ENCODE measurements around the gene CYGB. TPM values are rescaled to one million over a fixed set of nuclear protein-coding genes. Genes with fewer than 3 reads are reported as not detected.

CYGB gene
- total and polyA plus RNA-seq, 10 of the 15 experiments (the other 5 are each of a cell fraction or from before 2014, with no cell fraction given), result 0.34 TPM; not detected in 9

DNA sequence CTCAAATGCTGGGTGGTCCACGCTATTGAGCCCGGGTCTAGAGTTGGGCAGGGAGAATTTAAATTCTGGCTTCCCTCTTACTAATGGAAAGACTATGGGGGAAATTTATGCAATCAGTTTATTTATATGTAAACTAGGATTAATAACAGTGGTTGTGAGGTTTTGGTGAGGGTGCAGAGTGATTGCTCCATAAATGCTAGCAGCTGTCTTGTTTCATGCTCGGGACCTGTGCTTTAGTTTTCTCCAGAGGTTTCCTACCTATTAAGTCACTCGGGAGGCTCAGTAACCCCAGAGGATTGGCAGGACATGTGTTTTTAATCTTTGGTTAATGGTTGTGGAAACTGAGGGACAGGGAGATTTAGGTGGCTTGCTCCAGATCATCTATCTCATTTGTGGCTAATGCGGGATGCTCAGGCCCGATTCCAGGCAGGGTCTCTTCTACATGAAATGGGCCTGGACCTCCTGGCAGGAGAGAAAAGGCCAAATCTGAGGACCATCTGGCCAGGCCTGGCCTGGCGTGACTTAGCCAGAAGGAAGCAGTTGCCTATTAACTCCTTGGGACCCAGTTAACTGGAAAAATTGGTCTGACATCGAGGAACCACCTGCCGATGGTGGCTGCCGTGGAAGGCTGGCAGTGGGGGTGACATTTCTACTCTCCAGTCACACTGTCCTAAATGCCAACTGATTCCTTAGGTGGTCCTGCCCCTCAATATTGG lies 4.4 kb upstream of the CYGB start:
- H3K4me1 ChIP-seq (ENCODE audit: control insufficient read depth, insufficient read depth, low read length), result no peaks in the 10 kb centered on the region
- DNase-seq (ENCODE audit: low read depth, low spot score) (no peak), ATAC-seq (no peak), FAIRE-seq (no peak)
- 72% methylated on average over 10 of the region's 10 CpGs for WGBS (ENCODE audit: insufficient coverage, insufficient replicate concordance, low lambda C conversion rate, missing lambda C conversion rate)
- H2AFZ ChIP-seq (ENCODE audit: control insufficient read depth, low read depth, low read length), result no peak overlapping the region
- ChIA-PET POLR2A (no interaction called here), RAD21 (ENCODE audit: unreplicated experiment) (interaction anchor here (2.0 kb wide), 1 partner anchor 14 kb away, joined by 6 read pairs; no protein-coding TSS in a partner anchor), CTCF (interaction anchor here (0.8 kb wide), 1 partner anchor 80 kb away, joined by 5 read pairs; no protein-coding TSS in a partner anchor), SMC1A (ENCODE audit: uncharacterized antibody, unreplicated experiment) (no interaction called here)
- H3K9me3 ChIP-seq (replicated peaks; ENCODE audit: control insufficient read depth, insufficient read depth, low read length), result no peaks in the 10 kb centered on the region
- BruUV-seq (replicated peaks), result no TSS peak
- peaks cover 0 to 5% of the 10 kb centered on the region in 2 experiments; a peak in 3 of 4 replicates for H3K27me3 ChIP-seq (replicated peaks in 1 of 2; ENCODE audit: control insufficient read depth in 2 of 2, insufficient read depth in 2 of 2, low read length in 1 of 2)
- H3K36me3 ChIP-seq (ENCODE audit: control insufficient read depth in 2 of 2, insufficient read depth in 2 of 2, low read length in 1 of 2), result no peaks in the 10 kb centered on the region; a peak in 1 of 4 replicates
- H3K4me3 ChIP-seq, result no peak overlapping the region
- no peak overlapping the region for H3K27ac ChIP-seq (ENCODE audit: control insufficient read depth, insufficient read depth)
- H3K9ac ChIP-seq (ENCODE audit: control insufficient read depth, insufficient read depth, low read length), result no peak overlapping the region
- TF ChIP-seq TARDBP (IDR thresholded peaks at IDR 0.05; ENCODE audit: borderline replicate concordance), result no peak
- no peak for TF ChIP-seq ZNF622 (IDR thresholded peaks at IDR 0.05)
- no peak for TF ChIP-seq SUZ12 (IDR thresholded peaks at IDR 0.05; ENCODE audit: unreplicated experiment)
- no peak for TF ChIP-seq TCF12 (IDR thresholded peaks at IDR 0.05; ENCODE audit: low read depth, low read length)
- TF ChIP-seq, protein P1, sequence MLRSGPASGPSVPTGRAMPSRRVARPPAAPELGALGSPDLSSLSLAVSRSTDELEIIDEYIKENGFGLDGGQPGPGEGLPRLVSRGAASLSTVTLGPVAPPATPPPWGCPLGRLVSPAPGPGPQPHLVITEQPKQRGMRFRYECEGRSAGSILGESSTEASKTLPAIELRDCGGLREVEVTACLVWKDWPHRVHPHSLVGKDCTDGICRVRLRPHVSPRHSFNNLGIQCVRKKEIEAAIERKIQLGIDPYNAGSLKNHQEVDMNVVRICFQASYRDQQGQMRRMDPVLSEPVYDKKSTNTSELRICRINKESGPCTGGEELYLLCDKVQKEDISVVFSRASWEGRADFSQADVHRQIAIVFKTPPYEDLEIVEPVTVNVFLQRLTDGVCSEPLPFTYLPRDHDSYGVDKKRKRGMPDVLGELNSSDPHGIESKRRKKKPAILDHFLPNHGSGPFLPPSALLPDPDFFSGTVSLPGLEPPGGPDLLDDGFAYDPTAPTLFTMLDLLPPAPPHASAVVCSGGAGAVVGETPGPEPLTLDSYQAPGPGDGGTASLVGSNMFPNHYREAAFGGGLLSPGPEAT (IDR thresholded peaks at IDR 0.05; ENCODE audit: low read depth), result no peak
- TF ChIP-seq, protein P2, sequence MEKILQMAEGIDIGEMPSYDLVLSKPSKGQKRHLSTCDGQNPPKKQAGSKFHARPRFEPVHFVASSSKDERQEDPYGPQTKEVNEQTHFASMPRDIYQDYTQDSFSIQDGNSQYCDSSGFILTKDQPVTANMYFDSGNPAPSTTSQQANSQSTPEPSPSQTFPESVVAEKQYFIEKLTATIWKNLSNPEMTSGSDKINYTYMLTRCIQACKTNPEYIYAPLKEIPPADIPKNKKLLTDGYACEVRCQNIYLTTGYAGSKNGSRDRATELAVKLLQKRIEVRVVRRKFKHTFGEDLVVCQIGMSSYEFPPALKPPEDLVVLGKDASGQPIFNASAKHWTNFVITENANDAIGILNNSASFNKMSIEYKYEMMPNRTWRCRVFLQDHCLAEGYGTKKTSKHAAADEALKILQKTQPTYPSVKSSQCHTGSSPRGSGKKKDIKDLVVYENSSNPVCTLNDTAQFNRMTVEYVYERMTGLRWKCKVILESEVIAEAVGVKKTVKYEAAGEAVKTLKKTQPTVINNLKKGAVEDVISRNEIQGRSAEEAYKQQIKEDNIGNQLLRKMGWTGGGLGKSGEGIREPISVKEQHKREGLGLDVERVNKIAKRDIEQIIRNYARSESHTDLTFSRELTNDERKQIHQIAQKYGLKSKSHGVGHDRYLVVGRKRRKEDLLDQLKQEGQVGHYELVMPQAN (conservative IDR thresholded peaks at IDR 0.05), result no peak
- TF ChIP-seq SREBF2 (IDR thresholded peaks at IDR 0.05; ENCODE audit: low read length), result no peak
- no peak for TF ChIP-seq GATAD2B (conservative IDR thresholded peaks at IDR 0.05; ENCODE audit: low read depth)
- no peak for TF ChIP-seq NBN (IDR thresholded peaks at IDR 0.05)
- TF ChIP-seq EED (IDR thresholded peaks at IDR 0.05; ENCODE audit: low read depth), result no peak
- TF ChIP-seq MTA3 (IDR thresholded peaks at IDR 0.05; ENCODE audit: borderline replicate concordance, low read length), result no peak
- no peak for TF ChIP-seq KLF5 (IDR thresholded peaks at IDR 0.05; ENCODE audit: partially characterized antibody)
- in situ Hi-C loops (cut with MboI) (no loop called here), intact Hi-C loops (cut with micrococcal nuclease; ENCODE audit: unreplicated experiment) (no loop called here)
- H3K4me2 ChIP-seq (ENCODE audit: control insufficient read depth, insufficient read depth), result no peak overlapping the region
- no peaks in the 10 kb centered on the region for H4K20me1 ChIP-seq (ENCODE audit: control insufficient read depth, insufficient read depth)
- no peaks in the 10 kb centered on the region for H3K79me2 ChIP-seq (ENCODE audit: control insufficient read depth, insufficient read depth, low read length)
